Activated CD8-positive, alpha-beta memory T cell treated with anti-CD3 and anti-CD28 coated beads for 48 hours (primary cell): Measurements from ENCODE around the gene TBC1D21.
A peak's percentile ranks its signal among the peaks of the same experiment; 100 is the strongest.

Experiments
- DNase-seq, 3 experiments: peaks; one replicate each; pipeline ENCODE4 v3.0.0-alpha.2; 2020; ENCODE audit warnings: low read depth in 2 of 3, low spot score in 2 of 3

Gene TBC1D21

DNA sequence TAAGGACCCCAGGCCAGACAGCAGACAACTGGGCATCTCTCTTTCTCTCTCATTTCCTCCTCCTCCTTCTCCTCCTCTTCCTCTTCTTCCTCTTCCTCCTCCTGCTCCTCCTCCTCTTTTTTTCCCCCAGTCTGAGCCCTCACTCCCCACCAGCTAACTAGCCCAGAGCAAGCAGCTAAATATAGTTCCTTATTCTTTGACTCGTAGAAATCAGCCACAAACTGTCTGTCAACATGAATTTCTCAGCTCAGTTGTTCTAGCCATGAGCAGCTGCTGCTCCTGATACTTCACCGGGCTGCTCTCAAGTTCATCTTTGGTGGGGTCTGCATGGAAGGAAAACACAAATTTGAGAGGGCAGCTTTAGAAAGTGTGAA is 33.7 kb downstream of the TBC1D21 start:
- no peak for DNase-seq

DNA sequence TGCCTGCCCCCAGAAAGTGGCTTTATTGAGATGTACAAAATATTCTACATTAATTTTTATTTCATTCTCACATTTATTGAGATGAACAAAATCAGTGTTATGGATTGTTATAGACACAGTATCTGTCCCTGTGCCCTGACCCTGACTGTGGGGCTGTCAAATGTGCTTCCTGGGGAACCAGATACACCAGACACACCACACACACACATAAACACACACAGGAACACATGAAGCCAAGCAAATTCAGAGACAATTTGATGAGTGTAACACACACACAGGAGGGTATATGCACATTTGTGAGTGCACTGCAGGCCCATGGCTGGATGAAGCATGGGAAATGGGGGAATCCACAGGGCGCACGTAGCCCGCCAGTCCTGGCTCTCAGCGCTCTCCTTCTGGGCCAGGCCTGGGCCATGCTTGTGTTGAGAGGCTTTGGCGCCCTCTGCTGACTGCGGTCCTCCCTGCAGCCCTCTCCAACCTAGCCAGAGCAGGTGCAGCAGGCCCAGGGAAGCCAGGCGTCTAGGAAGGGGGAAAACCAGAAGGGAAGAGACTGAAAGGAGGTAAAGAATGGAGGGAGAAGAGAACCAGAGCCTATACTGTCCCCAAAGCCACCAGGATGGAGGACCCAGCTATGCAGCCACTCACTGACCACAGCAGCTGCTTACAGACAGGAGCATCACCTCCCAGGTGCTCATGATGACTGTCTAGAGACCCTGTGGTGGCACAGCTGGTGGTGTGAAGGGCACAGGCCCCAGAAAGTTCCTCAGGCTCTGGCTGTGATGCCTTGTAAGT is 34.9 kb downstream of the TBC1D21 start:
- DNase-seq: peak; percentile 41 to 69 (median 57)

DNA sequence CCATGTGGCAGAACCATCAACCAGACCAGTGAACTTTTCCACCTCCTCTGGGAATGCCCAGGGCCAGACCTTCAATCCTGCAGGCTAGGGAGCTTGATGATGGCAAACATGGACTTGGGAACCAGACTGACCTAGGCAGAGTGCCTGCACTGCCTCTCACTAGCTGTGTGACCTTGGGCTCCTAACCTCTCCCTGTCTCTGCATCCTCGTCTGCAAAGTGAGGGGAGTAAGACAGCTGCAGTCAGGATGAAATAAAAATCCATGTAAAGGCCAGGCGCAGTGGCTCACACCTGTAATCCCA is 35.4 kb downstream of the TBC1D21 start:
- no peak for DNase-seq

DNA sequence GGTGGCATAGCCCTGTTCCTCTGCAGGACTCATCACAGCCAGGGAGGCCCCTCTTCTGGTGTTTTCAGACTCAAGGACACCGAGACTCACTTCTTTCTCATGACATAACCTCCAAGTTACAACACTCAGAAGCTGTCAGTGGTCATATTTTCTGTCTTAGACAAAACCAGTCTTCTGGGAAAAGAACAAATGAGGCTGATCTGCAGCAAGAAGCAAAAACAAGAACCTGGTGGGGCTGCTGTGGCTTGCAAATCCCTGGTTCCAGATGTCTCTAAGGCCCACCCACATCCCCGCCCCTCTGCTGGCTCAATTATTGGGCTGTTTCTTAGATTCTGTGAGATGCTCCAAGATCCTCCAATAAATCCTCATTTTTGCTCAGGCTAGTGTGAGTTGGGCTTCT is 36.3 kb downstream of the TBC1D21 start:
- no peak for DNase-seq

DNA sequence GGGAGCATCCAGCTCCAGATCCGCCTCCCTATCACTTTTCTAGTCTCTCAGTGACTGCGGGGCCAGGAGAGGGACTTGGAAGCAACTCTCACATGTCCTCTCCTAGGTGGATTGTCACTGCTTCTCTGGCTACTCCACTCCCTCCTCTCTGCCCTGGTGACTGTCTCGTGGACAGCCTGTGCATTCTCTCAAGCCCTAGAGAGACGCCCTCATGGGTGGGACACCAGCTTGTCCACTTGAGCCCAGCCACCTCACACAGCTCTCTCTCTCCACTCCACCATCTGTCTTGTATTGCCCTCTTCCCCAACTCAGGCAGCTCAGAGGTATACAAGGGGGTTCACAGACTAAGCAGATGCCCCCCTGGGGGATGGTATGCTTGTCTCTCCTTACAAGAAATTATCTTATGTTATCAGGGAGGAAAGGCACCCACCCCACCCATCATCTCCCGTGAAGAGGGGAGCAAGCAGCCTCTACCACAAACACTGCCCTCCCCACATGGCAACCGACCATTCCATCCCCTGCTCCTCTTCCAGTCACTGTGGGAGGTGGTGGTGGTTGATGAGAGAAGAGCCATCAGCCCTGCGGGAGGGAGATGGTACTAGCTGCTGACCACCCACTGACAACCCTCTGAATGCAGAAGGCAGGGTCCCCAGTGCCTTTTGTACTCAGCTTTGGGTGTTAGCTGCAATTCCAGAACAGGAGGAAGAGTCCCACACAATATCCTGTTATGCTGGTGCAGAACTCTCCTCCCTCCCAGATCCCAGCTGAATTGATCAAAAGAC is 37.3 kb downstream of the TBC1D21 start:
- no peak for DNase-seq

DNA sequence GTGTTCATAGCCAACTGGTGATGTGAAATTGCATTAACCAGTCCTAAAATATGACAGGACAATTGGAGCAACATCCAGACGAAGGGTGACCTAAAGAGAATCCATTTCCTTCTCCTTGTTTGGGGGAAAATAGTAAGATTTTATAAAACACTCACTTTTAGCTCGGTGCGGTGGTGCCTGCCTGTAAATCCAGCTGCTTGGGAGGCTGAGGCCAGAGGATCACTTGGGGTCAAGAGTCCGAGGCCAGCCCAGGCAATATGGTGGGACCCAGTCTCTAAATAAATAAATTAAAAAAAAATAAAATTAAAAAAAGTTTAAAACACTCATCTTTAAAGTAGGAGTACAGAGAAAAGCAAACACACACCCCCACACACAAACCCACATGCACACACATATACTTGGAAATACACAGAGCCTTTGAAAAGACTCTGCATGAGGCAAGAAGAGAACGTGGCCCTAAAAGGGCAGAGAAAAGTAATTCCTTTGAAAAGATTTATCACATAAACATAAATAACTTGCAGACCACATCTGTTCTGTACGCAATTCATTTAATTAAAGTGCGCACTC is 38.7 kb downstream of the TBC1D21 start:
- no peak for DNase-seq

DNA sequence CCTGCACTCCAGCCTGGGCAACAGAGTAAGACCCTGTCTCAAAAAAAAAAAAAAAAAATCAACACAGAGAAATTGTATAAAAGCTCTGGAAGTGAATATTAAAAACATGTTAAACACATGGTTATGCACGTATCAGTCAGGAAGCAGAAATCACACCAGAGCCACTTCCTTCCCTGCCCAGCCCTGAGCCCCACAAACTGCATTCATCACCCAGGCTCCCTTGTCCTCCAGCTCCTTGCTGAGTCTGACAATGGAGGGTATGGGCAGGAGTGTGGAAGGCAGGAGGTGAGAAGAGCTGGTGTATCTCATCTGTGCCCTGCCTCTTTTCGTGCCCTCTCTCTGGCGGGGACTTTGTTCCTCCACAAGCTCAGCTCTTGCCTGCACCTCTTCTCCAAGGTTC is 40.8 kb downstream of the TBC1D21 start:
- no peak for DNase-seq

DNA sequence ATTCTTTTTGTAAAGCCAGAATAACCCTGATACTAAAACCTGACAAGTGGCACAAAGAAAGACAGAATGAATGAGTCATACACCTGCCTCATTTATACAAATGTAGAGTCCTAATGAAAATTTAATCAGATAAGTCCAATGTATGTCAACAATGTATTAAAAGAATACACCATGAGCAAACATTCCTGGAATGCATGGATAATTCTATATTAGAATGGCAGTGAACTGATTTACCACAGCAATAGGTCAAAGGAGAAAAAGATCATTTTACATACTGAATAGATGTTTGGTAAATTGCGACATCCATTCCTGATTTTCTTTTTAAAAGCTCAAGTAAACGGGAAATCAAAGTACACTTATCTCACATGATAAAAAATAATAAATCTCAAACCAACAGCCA is 41.7 kb downstream of the TBC1D21 start:
- no peak for DNase-seq

DNA sequence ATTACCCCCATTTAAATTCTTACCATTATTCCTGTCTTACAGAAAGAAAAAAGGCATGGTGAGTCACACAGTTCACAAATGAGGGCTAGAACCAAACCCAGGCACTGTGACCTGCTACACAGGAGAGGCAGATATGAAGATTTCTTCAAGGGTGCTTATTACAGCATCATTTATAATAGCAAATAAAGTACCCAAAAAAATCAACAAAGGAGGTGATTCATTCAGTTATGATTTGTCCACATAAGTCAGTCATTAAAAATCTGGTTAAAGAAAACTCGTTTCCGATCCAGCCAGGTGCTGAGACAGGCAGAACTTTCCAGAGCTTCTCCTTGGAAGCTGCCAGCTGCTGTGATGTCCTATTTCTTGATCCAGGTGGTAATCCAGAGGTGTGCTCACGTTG is 45.4 kb downstream of the TBC1D21 start:
- no peak for DNase-seq

DNA sequence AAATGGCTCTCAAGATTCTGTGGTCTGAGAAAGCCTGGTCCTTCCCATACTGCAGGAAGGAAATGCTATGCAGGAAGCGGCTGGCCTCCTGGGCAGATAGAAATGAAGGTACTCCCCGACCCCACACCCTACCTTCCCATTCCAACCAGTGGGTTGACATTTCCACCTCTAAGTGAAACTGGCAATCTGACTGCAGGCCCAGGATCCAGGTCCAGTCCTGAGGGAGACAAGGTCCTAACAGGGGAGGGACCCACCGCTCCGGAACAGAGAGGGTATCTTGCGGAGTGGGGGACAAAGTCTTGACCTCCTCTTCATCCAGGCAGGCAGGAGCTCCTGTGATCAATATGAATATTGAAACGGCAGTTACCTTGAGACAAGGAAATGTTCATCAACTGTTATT is 46.3 kb downstream of the TBC1D21 start:
- no peak for DNase-seq

DNA sequence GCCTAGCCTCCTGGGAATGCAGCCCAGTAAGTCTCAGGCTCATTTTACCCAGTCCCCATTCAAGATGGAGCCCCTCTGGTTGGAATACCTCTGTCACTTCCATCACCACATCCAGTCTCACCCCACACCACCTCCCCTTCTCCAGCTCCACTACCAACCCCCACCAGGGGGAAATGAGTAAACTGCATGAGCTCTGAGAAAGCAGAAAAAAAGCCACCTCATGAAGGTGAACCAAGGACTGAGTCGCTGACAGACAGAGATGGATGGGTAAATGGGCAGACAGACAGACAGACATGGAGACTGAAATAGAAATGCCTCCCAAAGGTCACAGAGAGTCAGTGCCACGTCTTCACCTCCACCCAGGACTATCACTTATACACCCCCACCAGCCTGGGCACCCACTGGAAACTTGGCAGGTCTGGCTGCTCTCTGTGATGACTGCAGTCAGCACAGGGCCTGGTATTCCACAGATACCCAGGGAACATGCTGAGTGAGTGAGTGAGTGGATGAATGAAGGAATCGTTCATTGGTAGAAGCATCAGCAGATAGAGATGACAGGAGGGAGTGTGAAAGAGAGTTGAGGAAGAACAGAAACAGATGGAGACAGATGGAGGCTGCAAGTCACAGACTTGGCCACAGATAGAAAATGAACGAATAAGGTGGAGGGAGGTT is 48.0 kb downstream of the TBC1D21 start:
- no peak for DNase-seq

DNA sequence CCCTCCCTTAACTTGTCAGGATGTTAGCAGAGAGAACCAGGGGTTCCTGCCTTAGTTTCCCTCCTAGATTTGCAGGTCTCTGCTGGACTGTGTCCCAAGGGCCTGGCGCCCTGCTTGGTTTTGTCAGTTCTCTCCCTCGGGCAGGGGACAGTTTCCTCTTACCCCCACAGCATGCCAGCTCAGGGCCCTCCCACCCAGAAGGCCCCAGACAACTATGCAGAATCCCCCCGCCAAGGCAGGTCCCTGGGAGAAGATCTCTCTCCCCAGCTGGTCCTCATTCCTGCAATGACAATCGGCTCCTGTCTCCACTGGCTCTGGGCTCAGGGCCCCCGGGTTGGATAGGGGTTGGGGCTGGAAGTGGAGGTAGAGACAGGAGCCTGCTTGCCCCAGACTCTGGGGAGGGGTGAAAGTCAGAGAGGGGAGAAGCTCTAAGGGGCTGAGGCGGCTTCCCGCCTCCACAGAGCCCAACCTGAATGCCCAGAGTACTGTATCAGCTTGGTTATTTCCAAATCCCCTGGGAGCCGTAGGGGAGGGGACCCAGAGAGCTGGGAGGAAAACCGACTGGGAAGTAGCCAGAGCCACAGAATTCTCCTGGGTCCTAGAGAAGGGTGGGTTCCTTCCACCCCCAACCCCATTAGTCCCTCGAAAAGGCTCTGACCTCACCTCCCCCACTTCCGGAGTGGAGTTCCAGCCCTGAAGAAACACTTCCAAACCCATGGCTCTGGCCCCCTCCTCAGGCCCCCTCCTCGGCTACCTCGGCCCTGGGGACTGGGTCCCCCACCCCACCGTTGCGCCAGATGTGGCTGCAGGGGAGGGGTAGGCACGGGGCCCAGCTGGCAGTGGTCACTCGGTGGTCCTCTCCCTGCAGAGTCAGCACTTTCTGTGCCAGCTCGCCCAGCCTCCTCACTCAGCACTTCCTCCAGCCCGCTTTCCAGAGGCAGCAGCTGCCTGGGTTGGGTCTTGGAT is 49.1 kb downstream of the TBC1D21 start:
- DNase-seq: no peak

DNA sequence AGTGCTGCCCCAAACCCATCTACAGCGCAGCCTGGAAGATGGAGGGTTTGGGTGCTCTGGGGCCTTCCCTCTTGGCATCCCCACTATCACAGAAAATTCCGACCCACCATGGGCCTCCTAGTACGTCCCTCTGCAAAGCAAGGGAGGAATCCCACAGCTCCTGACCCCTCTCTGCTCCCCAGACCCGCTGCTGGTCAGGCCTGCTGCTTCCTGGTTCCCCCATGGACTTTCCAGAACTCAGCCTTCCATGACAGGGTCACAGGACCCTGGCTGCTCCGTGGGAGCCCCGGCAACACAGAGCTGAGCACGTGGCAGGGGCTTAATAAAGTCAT is 49.8 kb downstream of the TBC1D21 start:
- DNase-seq: no peak

DNA sequence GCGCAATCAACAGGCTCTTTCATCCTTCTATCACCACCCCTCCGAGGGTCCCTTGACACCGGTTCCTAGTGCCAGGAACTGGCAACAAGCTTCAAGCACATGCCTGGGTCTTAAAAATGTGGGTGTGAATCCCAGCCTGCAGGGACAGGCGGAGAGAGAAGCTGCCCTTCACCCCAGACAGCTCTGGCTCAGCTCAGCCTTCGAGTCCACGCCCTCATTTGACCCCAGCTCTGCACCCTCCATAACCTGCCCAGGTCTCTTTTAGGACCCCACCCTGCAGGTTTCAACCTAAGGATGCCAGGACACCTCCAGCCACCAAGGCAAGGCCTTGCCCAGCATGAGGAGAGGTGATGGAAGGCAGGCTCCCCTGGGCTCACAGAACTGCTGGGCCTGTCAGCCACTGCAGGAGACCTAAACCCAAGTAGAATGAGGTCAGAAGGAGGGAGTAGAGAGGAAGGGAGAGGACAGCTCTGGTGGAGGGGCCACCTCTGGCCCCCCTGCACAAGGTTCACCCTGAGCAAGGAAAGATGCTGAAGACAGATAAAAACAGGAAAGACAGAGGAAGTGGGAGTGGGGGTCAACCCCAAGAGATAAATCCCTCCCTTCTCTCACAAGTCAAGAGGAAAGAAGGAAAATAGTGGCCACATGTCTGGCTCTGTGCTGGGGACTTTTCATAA is 50.3 kb downstream of the TBC1D21 start:
- no peak for DNase-seq

DNA sequence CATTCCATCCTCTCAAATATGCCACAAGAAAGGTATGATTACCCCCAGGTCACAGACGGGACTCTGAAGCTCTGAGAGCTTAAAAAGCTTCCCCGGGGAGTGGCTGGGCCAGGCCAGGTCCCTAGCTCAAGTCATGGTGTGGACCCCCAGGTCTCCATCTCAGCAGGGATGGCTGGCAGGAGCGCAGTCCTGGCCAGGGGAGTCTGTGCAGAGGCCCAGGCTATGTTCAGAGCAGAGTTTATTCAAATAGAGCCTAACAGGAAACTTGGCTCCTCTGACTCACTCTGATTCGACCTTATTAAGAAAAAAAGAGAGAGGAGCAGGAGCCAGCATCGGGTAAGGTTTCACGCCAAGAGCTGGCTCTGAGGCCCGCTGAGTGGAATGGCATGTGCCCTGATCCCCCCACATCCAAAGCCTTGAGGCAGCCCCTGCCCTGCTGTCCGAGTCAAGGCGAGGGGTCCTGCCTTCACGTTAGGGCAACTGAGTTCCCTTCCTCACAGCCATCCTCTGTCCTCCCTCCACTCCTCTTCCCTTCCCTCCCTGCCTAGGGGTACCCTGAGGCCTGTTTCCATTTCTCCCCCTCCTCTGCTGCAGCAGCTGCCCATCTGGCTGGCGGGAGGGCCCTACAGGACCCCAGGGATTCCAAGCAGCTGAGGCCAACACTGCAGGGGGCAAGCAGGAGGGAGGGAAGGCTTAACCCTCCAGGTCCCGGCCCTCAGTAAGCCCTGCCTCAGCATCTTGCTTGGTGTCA is 51.0 kb downstream of the TBC1D21 start:
- no peak for DNase-seq

DNA sequence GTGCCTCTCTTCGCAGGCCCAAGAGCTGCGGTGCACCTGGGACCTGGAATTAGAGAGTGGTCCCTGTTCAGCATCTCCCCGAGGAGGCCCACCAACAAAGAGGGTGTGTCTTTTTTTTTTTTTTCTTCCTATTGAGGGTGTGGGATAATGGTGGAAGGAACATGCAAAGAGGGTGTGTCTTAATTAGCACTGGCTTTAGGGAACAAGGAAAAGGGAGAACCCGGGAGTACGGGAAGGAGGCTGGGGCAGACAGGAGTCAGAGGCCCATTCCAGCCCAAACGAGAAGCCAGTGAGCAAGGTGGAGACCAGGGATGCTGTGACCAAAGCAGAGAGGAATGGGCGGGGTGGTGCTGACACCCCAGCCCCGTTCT is 52.5 kb downstream of the TBC1D21 start:
- DNase-seq: no peak

DNA sequence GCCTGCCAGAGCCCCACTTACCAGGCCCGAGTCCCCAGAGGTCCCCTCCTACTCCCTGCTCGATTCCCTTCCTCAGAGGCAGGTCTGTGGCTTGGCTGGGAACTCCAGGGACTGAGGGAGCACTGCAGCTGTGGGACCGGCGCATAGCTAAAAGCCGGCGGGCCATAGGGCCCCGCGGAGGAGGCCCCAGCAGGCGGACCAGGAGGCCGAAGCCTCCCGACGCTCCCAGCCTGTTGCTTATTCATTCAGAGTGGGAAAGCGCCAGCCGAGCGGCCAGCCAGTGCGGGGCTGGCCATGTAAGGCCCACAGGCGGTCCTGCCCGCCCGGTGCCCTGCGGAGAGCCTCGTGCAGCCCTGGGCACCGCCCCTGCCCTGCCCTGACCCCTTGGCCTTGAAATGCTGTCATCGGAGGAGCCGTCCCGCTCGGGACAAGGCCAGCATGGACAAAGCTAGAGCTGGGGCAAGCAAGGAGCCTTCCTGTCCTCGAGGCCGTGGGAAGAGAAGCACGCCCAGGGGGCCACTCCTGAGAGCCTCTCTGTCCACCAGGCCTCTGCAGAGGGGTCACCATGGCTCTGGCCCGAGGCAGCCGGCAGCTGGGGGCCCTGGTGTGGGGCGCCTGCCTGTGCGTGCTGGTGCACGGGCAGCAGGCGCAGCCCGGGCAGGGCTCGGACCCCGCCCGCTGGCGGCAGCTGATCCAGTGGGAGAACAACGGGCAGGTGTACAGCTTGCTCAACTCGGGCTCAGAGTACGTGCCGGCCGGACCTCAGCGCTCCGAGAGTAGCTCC is 53.0 kb downstream of the TBC1D21 start, which contains the start of gene LOXL1:
Gene LOXL1 (plus strand): TSS at position 244 of the 784 bp plus-strand sequence. CDS start 322 bp downstream, at position 566.
- no peak for DNase-seq

DNA sequence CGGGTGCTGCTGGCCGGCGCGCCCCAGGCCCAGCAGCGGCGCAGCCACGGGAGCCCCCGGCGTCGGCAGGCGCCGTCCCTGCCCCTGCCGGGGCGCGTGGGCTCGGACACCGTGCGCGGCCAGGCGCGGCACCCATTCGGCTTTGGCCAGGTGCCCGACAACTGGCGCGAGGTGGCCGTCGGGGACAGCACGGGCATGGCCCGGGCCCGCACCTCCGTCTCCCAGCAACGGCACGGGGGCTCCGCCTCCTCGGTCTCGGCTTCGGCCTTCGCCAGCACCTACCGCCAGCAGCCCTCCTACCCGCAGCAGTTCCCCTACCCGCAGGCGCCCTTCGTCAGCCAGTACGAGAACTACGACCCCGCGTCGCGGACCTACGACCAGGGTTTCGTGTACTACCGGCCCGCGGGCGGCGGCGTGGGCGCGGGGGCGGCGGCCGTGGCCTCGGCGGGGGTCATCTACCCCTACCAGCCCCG is 53.7 kb downstream of the TBC1D21 start:
- DNase-seq: no peak
